ENCODE results near the gene ACSS3. TPM values are rescaled to one million over a fixed set of nuclear protein-coding genes. Genes with fewer than 3 reads are reported as not detected.

The ACSS3 gene
- total RNA-seq, 1 donor from 2014 or later, result 15.7 TPM

- Mint-ChIP-seq H3K27ac (ENCODE audit: unreplicated experiment) (no peak overlapping the region), H3K36me3 (ENCODE audit: low read depth) (no peaks in the 10 kb centered on the region), H3K4me1 (peaks cover 11% of the 10 kb centered on the region), H3K4me3 (no peak overlapping the region), H3K27me3 (ENCODE audit: low read depth) (no peaks in the 10 kb centered on the region), H3K9me3 (peaks cover 3% of the 10 kb centered on the region)
- no peak for DNase-seq (ENCODE audit: low read depth, low spot score)
- TF ChIP-seq, protein P1, sequence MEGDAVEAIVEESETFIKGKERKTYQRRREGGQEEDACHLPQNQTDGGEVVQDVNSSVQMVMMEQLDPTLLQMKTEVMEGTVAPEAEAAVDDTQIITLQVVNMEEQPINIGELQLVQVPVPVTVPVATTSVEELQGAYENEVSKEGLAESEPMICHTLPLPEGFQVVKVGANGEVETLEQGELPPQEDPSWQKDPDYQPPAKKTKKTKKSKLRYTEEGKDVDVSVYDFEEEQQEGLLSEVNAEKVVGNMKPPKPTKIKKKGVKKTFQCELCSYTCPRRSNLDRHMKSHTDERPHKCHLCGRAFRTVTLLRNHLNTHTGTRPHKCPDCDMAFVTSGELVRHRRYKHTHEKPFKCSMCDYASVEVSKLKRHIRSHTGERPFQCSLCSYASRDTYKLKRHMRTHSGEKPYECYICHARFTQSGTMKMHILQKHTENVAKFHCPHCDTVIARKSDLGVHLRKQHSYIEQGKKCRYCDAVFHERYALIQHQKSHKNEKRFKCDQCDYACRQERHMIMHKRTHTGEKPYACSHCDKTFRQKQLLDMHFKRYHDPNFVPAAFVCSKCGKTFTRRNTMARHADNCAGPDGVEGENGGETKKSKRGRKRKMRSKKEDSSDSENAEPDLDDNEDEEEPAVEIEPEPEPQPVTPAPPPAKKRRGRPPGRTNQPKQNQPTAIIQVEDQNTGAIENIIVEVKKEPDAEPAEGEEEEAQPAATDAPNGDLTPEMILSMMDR (conservative IDR thresholded peaks at IDR 0.05), result no peak
Observed at GRCh38 chr12:81296556-81297305, 218.9 kb downstream of the ACSS3 start.

- TF ChIP-seq, protein P1 (conservative IDR thresholded peaks at IDR 0.05), result no peak
- DNase-seq (ENCODE audit: low read depth, low spot score), result no peak
- Mint-ChIP-seq H3K9me3 (peaks cover 3% of the 10 kb centered on the region), H3K36me3 (ENCODE audit: low read depth) (no peaks in the 10 kb centered on the region), H3K4me3 (no peak overlapping the region), H3K27me3 (ENCODE audit: low read depth) (no peaks in the 10 kb centered on the region), H3K4me1 (peaks cover 11% of the 10 kb centered on the region), H3K27ac (ENCODE audit: unreplicated experiment) (no peak overlapping the region)
Observed at GRCh38 chr12:81297601-81298000, 219.7 kb downstream of the ACSS3 start.

- Mint-ChIP-seq H3K27me3 (ENCODE audit: low read depth) (no peaks in the 10 kb centered on the region), H3K4me3 (no peak overlapping the region), H3K27ac (ENCODE audit: unreplicated experiment) (no peak overlapping the region), H3K9me3 (no peaks in the 10 kb centered on the region), H3K36me3 (ENCODE audit: low read depth) (no peaks in the 10 kb centered on the region), H3K4me1 (peaks cover 22% of the 10 kb centered on the region)
- DNase-seq (ENCODE audit: low read depth, low spot score), result no peak
- TF ChIP-seq, protein P1 (conservative IDR thresholded peaks at IDR 0.05), result no peak
Observed at GRCh38 chr12:81300454-81300853, 222.6 kb downstream of the ACSS3 start.

GRCh38 chr12:81303935-81304334 is 226.1 kb downstream of the ACSS3 start:
- Mint-ChIP-seq H3K36me3 (ENCODE audit: low read depth) (no peaks in the 10 kb centered on the region), H3K9me3 (no peaks in the 10 kb centered on the region), H3K27ac (ENCODE audit: unreplicated experiment) (no peak overlapping the region), H3K27me3 (ENCODE audit: low read depth) (no peaks in the 10 kb centered on the region), H3K4me3 (no peak overlapping the region), H3K4me1 (peaks cover 11% of the 10 kb centered on the region)
- DNase-seq (ENCODE audit: low read depth, low spot score), result no peak
- TF ChIP-seq, protein P1 (conservative IDR thresholded peaks at IDR 0.05), result no peak

Small RNA genes lying within 50 kb of the gene (microRNA-seq; reads per million reads assigned to microRNA genes)
- not detected for gene MIR4699

Other genes starting within 250 kb of the ACSS3 start
- gene LIN7A, start 140.1 kb upstream of the ACSS3 start, total RNA-seq, result 5.8 and 6.2 TPM in 2 replicates

Data from neural crest cell (in vitro differentiated cells).